ENCODE data around the gene GRM5.
"Not testable (repeated sequence)": the region's sequence is repeated elsewhere in the genome, so short reads cannot be mapped to it uniquely, and the experiment has no call there.

GRM5 gene

DNA sequence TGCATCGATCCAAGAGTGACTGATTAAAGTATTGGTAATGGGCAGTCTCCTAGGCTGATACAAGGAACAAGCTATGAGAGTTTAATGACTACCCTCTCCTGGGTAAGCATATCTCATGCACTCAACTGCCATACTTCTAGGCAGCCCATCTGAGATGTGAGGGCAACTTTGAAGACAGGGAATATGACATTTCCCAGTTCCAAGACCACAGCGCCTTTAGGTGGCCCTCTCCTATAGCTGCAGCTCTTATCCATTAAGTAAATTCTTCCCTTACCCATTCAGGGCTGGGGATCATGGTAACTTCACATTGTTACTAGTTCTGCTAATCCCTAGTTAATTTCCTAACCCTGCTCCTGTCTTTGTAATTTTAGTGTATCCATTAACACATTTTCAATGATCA lies 570.9 kb downstream of the GRM5 start:
- DNase-seq (ENCODE audit: low read depth): no peak

- DNase-seq (ENCODE audit: low read depth): no peak
Measured at GRCh38 chr11:88491674-88492073, 574.1 kb downstream of the GRM5 start.

DNA sequence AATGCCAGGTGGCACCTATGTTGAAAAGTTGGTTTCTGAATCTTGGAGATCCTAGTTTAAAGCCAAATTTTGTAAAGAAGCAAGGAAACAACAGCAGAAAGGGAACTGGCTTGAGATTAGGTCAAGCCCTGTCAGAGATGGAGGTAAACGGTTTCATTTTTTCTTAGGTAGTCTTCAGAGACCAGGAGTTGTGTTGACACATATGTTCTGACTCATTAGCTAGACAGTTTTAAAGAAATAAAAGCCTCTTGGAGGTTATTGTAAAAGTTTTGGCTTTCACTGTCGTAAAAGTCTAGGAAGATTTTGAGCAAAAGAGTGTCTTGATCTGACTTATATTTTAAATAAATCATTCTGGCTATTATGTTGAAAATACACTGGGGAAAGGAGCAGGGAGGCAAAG lies 576.8 kb downstream of the GRM5 start:
- no peak for DNase-seq (ENCODE audit: low read depth)

GRCh38 chr11:88487646-88488045 lies 578.1 kb downstream of the GRM5 start:
- no peak for DNase-seq (ENCODE audit: low read depth)

DNA sequence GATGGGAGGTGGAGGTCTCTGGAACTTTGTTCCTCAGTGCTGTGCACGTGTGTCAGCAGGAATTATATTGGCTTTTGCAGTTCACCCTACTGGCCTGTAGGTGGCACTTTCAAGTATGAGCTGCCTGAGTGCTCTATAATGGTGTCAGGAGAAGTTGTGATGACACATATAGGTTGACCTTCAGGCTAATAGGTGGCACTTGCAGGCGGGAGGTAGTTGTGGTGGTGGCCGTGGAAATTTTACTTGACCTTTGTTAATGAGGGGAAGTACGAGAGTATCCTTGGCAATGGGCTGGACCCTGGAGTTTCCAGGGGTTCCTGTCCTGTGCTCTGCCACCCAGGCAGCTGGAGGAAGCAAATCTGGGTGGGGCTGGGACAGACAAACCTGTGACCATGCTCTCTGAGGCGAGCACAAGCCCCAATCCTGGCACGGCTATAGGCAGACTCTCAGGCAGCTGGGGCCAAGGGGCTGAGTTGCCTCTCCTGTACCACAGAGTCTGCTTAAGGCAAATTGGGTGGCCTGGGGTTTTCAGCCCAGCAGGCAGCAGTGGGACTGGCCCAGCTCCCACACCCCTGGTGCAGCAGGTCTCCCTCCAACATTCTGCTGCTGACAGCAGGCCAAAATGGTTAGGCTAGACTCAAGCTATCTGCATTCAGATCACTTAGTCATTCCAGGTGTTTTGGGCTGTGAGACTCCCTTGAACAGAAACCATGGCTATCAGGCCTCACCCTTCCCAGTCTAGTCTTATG lies 580.7 kb downstream of the GRM5 start:
- DNase-seq (ENCODE audit: low read depth): no peak

DNA sequence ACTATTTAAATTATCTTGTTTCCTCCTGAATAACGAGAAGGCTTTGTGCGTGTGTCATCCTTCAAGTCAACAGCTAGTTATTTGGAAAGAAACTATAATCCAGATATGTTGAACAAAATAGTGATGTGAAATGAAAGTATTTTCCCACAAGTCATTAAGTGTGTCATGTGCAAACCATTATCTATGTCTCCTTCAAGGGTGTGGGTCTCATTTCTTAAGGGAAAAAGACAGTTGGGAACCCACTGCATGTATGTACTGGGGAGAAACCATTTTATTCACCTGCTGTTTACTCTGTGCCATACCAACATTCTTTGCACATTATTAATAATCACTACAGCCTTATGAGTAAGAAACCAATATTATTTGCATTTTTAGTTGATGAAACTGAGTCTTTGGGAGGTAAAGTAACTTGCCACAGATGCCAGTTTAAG lies 582.9 kb downstream of the GRM5 start:
- DNase-seq (ENCODE audit: low read depth): no peak

- DNase-seq (ENCODE audit: low read depth): no peak
Measured at GRCh38 chr11:88480223-88480622, 585.6 kb downstream of the GRM5 start.

- no peak for DNase-seq (ENCODE audit: low read depth)
Measured at GRCh38 chr11:88478136-88478815, 587.5 kb downstream of the GRM5 start.

- DNase-seq (ENCODE audit: low read depth): no peak
Measured at GRCh38 chr11:88475991-88476418, 589.8 kb downstream of the GRM5 start.

DNA sequence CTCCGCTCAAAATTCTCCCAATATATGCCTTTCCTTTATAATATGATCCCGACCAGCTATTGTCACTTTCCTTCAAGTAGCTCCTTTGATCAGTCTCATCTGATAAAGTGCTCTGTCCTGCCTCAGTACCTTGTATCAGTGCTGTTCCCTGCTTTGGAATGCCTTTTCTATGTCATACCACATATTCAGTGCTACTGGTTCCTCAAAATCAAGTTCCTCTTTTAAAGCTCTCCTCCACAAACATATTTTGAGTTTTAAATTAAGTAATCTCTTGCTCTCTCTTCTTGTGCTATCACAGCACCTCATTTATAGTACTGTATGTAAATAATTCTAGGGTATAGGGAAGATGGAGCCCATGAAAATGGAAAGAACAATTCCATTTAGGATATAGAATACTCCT lies 591.1 kb downstream of the GRM5 start:
- DNase-seq (ENCODE audit: low read depth): no peak

GRCh38 chr11:88469561-88470225 lies 596.1 kb downstream of the GRM5 start:
- DNase-seq (ENCODE audit: low read depth): no peak

DNA sequence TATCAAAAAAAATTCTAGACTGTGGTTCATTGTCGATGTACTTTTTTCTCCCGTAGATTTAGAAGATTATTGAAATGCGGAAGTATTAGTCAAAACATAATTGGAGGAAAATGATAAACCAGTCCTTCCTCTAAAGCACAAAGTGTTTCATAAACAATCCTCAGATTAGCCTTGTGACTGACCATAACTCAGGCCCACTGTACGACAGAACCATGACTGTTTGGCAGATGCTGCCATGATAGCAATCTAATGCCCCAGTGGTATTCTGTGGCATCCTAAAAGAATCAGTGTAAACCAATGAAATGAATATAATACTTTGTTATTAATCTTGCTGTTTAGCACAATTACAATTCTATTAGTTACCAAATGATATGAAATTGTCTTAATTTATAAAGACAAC lies 601.3 kb downstream of the GRM5 start:
- no peak for DNase-seq (ENCODE audit: low read depth)

DNA sequence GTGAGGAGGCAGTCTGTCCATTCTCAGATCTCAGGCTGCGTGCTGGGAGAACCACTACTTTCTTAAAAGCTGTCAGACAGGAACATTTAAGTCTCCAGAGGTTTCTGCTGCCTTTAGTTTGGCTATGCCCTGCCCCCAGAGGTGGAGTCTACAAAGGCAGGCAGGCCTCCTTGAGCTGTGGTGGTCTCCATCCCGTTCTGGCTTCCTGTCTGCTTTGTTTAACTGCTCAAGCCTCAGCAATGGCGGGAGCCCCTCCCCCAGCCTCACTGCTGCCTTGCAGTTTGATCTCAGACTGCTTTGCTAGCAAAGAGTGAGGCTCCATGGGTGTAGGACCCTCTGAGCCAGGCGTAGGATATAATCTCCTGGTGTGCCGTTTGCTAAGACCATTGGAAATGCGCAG lies 602.5 kb downstream of the GRM5 start:
- not testable (repeated sequence) for DNase-seq (ENCODE audit: low read depth)

DNA sequence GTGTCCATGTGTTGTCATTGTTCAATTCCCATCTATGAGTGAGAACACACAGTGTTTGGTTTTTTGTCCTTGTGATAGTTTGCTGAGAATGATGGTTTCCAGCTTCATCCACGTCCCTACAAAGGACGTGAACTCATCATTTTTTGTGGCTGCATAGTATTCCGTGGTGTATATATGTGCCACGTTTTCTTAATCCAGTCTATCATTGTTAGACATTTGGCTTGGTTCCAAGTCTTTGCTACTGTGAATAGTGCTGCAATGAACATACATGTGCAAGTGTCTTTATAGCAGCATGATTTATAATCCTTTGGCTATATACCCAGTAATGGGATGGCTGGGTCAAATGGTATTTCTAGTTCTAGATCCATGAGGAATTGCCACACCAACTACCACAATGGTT lies 607.7 kb downstream of the GRM5 start:
- DNase-seq (ENCODE audit: low read depth): not testable (repeated sequence)

- no peak for DNase-seq (ENCODE audit: low read depth)
Measured at GRCh38 chr11:88455974-88456373, 609.8 kb downstream of the GRM5 start.

DNA sequence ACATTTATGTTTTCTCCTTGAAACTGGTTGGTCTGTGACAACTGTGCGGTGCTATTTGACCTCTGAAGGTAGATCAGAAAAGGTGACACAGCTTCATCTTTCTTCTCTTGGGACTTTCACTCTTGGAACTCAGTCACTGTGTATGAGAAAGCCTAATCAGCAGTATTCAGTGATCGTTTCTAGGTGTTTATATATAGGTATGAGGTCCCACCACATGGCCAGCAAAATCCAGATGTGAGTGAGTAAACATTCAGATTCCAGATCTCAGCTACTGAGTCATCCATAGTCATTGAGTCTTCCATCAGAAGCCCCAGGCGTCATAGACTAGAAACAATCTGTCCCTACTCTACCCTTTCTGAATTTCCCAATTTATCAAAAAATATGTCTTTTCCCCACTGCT lies 610.9 kb downstream of the GRM5 start:
- DNase-seq (ENCODE audit: low read depth): no peak
